Medulla oblongata (tissue), 1 donor: ENCODE data around the gene KRT1.
"Not testable (repeated sequence)": the region's sequence is repeated elsewhere in the genome, so short reads cannot be mapped to it uniquely, and the experiment has no call there.

Experiments
- DNase-seq: peaks from one replicate; pipeline ENCODE4 v3.0.0-alpha.2; 2015; ENCODE audit errors: extremely low spot score

The KRT1 gene

GRCh38 chr12:52680363-52680762 is at the start of gene KRT1:
Gene KRT1, minus strand, starts transcription at chr12:52680407. Its CDS starts 59 bp downstream, at chr12:52680348.
- DNase-seq, result no peak

- no peak for DNase-seq
These were observed 48.9 kb upstream of the KRT1 start for GRCh38 chr12:52729147-52729546.

GRCh38 chr12:52728374-52728773 is 48.2 kb upstream of the KRT1 start:
- DNase-seq, result no peak

- no peak for DNase-seq
These were observed 46.8 kb upstream of the KRT1 start for GRCh38 chr12:52727037-52727436.

GRCh38 chr12:52726451-52726850 is 46.2 kb upstream of the KRT1 start:
- no peak for DNase-seq

- DNase-seq, result no peak
These were observed 44.2 kb upstream of the KRT1 start for GRCh38 chr12:52724384-52724783.

GRCh38 chr12:52722680-52723079 is 42.5 kb upstream of the KRT1 start:
- DNase-seq, result no peak

- no peak for DNase-seq
These were observed 41.7 kb upstream of the KRT1 start for GRCh38 chr12:52721838-52722470.

GRCh38 chr12:52720365-52720886 is 40.2 kb upstream of the KRT1 start:
- DNase-seq, result no peak

- no peak for DNase-seq
These were observed 35.9 kb upstream of the KRT1 start for GRCh38 chr12:52716061-52716460.

GRCh38 chr12:52715416-52715815 is 35.2 kb upstream of the KRT1 start:
- no peak for DNase-seq

- no peak for DNase-seq
These were observed 34.7 kb upstream of the KRT1 start for GRCh38 chr12:52714887-52715281.

GRCh38 chr12:52713960-52714886 is 34.0 kb upstream of the KRT1 start:
- DNase-seq, result no peak

GRCh38 chr12:52712122-52712521 is 31.9 kb upstream of the KRT1 start:
- DNase-seq, result not testable (repeated sequence)

GRCh38 chr12:52710730-52711129 is 30.5 kb upstream of the KRT1 start:
- no peak for DNase-seq

GRCh38 chr12:52708010-52708409 is 27.8 kb upstream of the KRT1 start:
- DNase-seq, result no peak

GRCh38 chr12:52704464-52704863 is 24.3 kb upstream of the KRT1 start:
- DNase-seq, result no peak

- no peak for DNase-seq
These were observed 23.7 kb upstream of the KRT1 start for GRCh38 chr12:52703878-52704277.

- no peak for DNase-seq
These were observed 23.2 kb upstream of the KRT1 start, which contains the start of gene KRT77 for GRCh38 chr12:52703424-52703823. Gene KRT77, minus strand, starts transcription at chr12:52703524. Its CDS starts 90 bp downstream, at chr12:52703434.

GRCh38 chr12:52702338-52702737 is 22.1 kb upstream of the KRT1 start:
- no peak for DNase-seq

- DNase-seq, result no peak
These were observed 21.1 kb upstream of the KRT1 start for GRCh38 chr12:52701281-52701680.

GRCh38 chr12:52699960-52700359 is 19.8 kb upstream of the KRT1 start:
- no peak for DNase-seq

- DNase-seq, result no peak
These were observed 19.2 kb upstream of the KRT1 start for GRCh38 chr12:52699373-52699772.
